Colonic mucosa (tissue), 4 donors: ENCODE results near the gene IL1R2. TPM values are rescaled to one million over a fixed set of nuclear protein-coding genes. Genes with fewer than 3 reads are reported as not detected.

Source experiments
- DNase-seq: peaks from one replicate; pipeline ENCODE4 v3.0.0-alpha.2; 2020
- H3K27ac ChIP-seq: fragments of 200-600 bp; one replicate; pipeline ENCODE4 v1.8.0; 2021
- H3K27me3 ChIP-seq: fragments of 200-600 bp; one replicate; pipeline ENCODE4 v1.8.0; 2021
- H3K36me3 ChIP-seq: fragments of 200-600 bp; one replicate; pipeline ENCODE4 v1.8.0; 2021
- H3K4me1 ChIP-seq: fragments of 200-600 bp; one replicate; pipeline ENCODE4 v1.8.0; 2021; ENCODE audit warnings: mild to moderate bottlenecking
- H3K4me3 ChIP-seq: fragments of 200-600 bp; one replicate; pipeline ENCODE4 v1.8.0; 2021
- H3K9ac ChIP-seq, 2 donors: one replicate each; pipeline ENCODE4 v1.7.0; 2013; ENCODE audit warnings: control low read depth in 2 of 2, low read depth in 2 of 2, low read length in 2 of 2
- H3K9me3 ChIP-seq: fragments of 200-600 bp; one replicate; pipeline ENCODE4 v1.8.0; 2021
- intact Hi-C: fragments of 100-400 bp; cut with DNase I; formaldehyde crosslinking; loops from one replicate; pipeline ENCODE4 v1.14.1; 2022
- total RNA-seq, 2 donors: library from RNA; stranded (reverse); fragmentation: NEBNext Ultra II Directional in 1 of 2; extraction: Animal tissue kit (Norgen Biotek cat#: 25700) in 1 of 2; gene quantifications; one replicate each; pipeline ENCODE4 v1.2.1, GENCODE V29; 2021
- TF ChIP-seq, protein P1 (sequence below): fragments of 200-600 bp; IDR thresholded peaks from one replicate; pipeline ENCODE4 v1.8.0; 2022; ENCODE audit warnings: antibody characterized with exemption, mild to moderate bottlenecking
- donor health status: healthy.
- donor health status: DM: no; HTN: no; CAD: no.
- donor health status: DM: no; HTN: no; CAD: no.

The IL1R2 gene
- total RNA-seq, 2 donors from 2014 or later: 50.1 to 152 TPM

DNA sequence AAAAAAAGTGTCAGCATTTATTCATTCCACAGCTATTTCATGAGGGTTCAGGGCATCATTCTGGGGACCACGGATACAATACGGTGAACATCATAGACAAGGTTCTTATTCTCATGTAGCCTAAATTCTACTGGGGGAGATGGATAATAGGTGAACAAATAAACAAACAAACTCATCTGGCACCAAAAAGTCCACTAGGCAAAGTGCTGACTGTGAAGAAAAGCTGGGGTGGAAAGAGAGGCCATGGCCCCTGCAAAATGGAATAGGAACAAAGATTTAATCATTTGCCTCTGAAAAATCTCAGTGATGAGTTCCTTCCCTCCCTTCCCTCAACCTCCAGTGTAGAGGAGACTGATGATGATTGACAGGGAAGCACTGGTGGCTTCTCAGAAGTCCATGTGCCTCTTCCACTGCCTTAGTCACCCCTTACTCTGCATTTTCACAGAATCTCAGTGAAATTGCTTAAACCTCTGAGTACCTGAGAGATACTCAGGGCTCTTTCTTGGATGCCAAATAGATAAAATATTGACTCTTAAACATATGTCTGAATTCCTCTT lies 81.5 kb downstream of the IL1R2 start:
- H3K4me1 ChIP-seq: no peaks in the 10 kb centered on the region
- H3K4me3 ChIP-seq: no peak overlapping the region
- TF ChIP-seq, protein P1, sequence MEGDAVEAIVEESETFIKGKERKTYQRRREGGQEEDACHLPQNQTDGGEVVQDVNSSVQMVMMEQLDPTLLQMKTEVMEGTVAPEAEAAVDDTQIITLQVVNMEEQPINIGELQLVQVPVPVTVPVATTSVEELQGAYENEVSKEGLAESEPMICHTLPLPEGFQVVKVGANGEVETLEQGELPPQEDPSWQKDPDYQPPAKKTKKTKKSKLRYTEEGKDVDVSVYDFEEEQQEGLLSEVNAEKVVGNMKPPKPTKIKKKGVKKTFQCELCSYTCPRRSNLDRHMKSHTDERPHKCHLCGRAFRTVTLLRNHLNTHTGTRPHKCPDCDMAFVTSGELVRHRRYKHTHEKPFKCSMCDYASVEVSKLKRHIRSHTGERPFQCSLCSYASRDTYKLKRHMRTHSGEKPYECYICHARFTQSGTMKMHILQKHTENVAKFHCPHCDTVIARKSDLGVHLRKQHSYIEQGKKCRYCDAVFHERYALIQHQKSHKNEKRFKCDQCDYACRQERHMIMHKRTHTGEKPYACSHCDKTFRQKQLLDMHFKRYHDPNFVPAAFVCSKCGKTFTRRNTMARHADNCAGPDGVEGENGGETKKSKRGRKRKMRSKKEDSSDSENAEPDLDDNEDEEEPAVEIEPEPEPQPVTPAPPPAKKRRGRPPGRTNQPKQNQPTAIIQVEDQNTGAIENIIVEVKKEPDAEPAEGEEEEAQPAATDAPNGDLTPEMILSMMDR: no peak
- DNase-seq: no peak
- H3K27me3 ChIP-seq: no peaks in the 10 kb centered on the region
- no peaks in the 10 kb centered on the region for H3K36me3 ChIP-seq
- no peak overlapping the region for H3K27ac ChIP-seq
- intact Hi-C loops: no loop called here
- no peaks in the 10 kb centered on the region for H3K9me3 ChIP-seq
- H3K9ac ChIP-seq: no peak overlapping the region

DNA sequence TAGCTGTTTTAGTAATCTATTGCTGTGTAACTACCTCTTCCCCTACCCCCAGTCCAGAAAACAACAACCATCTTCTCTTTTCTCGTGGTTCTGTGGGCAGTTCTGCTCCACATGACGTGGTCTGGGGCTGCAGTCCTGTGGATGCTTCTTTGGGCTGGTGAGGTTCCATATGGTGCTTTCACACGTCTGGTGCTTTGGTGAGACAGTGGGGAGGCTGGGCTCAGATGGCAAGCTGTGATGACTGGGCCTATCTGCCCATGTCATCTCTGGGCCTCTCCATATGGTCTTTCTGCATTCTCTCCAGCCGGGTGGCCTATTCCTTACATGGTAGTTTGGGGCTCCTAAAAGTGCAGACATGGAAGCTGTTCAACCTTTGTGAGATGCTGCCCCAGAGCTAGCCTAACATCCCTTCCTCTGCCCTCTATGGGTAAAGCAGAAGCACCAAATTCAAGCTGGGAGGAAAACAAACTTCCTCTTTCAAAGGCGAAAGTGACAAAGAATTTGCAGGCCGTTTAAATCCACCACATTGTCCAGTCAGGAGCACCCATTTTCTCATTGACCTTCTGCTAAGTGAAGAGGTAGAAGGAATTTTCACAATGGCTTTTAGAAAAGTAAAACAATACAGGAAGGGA lies 82.5 kb downstream of the IL1R2 start:
- Histone ChIP-seq H3K4me1 (no peaks in the 10 kb centered on the region), H3K9ac (no peak overlapping the region), H3K27ac (no peak overlapping the region), H3K9me3 (no peaks in the 10 kb centered on the region), H3K36me3 (no peaks in the 10 kb centered on the region), H3K27me3 (no peaks in the 10 kb centered on the region), H3K4me3 (no peak overlapping the region)
- no peak for DNase-seq
- intact Hi-C loops: no loop called here
- TF ChIP-seq, protein P1: no peak

DNA sequence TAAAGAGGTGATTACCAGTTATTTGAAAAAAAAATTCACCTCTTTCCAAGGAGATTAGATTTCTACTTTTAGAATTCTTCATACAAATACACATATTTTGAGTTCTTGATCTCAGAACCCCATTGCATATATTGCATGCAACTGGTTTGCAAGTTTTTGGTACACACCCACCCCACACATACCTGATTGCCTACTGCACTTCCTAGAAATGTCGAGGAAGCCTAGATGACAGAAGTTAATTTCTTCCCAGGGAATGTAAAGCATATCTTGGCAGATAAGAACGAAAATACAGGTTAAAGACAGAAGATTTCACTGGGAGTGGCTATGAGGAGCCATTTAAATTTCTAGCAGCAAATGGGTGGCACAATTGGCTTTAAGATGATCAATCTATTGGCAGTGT lies 83.7 kb downstream of the IL1R2 start:
- Histone ChIP-seq H3K27me3 (no peaks in the 10 kb centered on the region), H3K4me3 (no peak overlapping the region), H3K9ac (no peak overlapping the region), H3K36me3 (no peaks in the 10 kb centered on the region), H3K27ac (no peak overlapping the region), H3K4me1 (no peaks in the 10 kb centered on the region), H3K9me3 (no peaks in the 10 kb centered on the region)
- intact Hi-C loops: no loop called here
- TF ChIP-seq, protein P1: no peak
- DNase-seq: no peak

DNA sequence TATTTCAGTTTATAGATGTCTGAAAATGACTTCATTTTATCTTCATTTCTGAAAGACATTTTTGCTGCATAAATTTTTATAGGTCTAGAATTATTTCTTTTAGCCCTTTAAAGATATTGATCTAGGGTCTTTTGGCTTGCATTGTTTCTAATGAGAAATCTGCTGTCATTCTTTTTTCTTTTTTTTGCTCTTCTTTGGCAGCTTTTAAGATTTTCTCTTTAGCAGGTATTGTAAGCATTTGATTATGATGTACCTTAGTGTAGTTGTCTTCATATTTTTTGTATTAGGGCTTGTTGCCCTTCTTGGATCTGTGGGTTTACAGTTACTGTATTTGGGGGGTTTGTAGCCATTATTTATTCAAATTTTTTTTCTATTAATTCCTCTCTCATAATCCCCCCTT lies 84.8 kb downstream of the IL1R2 start:
- Histone ChIP-seq H3K9ac (no peak overlapping the region), H3K4me1 (no peaks in the 10 kb centered on the region), H3K36me3 (no peaks in the 10 kb centered on the region), H3K27me3 (no peaks in the 10 kb centered on the region), H3K4me3 (no peak overlapping the region), H3K9me3 (no peaks in the 10 kb centered on the region), H3K27ac (no peak overlapping the region)
- intact Hi-C loops: no loop called here
- DNase-seq: no peak
- TF ChIP-seq, protein P1: no peak

Other genes starting within 250 kb of the IL1R2 start
- 10 to 100 TPM; 13.9 to 23.9 TPM for gene IL1R1, start 150.8 kb downstream of the IL1R2 start, total RNA-seq
- gene IL1RL2, start 195.1 kb downstream of the IL1R2 start, total RNA-seq: 1 to 10 TPM; 1.9 to 2.8 TPM